ENCODE results near the gene SLIT1. TPM values are rescaled to one million over a fixed set of nuclear protein-coding genes. Genes with fewer than 3 reads are reported as not detected.

The SLIT1 gene
- total RNA-seq, 1 donor from 2014 or later: 25.5 TPM

- Mint-ChIP-seq H3K4me3 (ENCODE audit: low read depth) (no peak overlapping the region), H3K4me1 (ENCODE audit: low read depth) (peaks cover 3% of the 10 kb centered on the region), H3K36me3 (ENCODE audit: insufficient read depth) (no peaks in the 10 kb centered on the region), H3K27ac (no peak overlapping the region), H3K9me3 (ENCODE audit: low read depth) (no peaks in the 10 kb centered on the region), H3K27me3 (no peaks in the 10 kb centered on the region)
- no peak for DNase-seq (ENCODE audit: low spot score, unreplicated experiment)
- no peak for TF ChIP-seq CTCF (IDR thresholded peaks at IDR 0.05; ENCODE audit: unreplicated experiment)
Observed at GRCh38 chr10:96998329-96998888, 187.3 kb downstream of the SLIT1 start.

DNA sequence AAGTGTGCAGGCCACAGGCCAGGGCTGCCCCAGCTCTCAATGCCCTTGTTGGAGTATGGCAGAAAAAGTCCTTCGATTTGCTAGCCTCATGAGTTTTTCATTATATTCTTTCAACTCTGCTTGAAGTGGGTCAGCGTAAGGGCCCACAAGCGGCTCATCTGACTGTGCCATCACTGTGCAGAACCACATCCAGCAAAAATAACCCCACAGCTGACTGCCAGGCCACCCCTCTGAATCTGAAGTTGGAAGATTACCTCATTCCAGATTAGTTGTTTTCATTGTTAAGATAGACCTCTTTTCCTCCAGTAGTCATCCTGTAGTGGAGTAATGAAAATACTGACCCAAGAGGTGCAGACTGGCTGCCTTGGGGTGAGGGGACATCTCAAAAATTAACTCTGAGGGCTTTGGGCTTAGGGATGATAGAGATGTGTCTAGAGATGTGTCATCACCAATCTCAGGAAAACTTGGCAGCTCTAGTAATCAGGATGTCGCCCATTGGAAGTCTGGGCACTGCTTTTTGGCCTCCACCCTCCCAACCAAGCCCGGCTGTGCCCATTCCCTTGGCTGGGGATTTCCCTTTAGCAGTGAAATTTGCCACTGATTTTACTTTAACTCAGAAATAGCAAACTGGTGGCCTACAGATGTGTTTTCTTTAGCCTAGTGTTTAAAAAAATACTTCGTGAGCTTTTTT is 189.3 kb downstream of the SLIT1 start:
- no peak overlapping the region for H3K4me3 Mint-ChIP-seq (ENCODE audit: low read depth)
- peaks cover 5% of the 10 kb centered on the region for H3K4me1 Mint-ChIP-seq (ENCODE audit: low read depth)

GRCh38 chr10:96995851-96996250 is 189.9 kb downstream of the SLIT1 start:
- Mint-ChIP-seq H3K27me3 (no peaks in the 10 kb centered on the region), H3K4me1 (ENCODE audit: low read depth) (peaks cover 5% of the 10 kb centered on the region), H3K9me3 (ENCODE audit: low read depth) (no peaks in the 10 kb centered on the region), H3K4me3 (ENCODE audit: low read depth) (no peak overlapping the region), H3K36me3 (ENCODE audit: insufficient read depth) (no peaks in the 10 kb centered on the region), H3K27ac (no peak overlapping the region)
- DNase-seq (ENCODE audit: low spot score, unreplicated experiment): no peak
- TF ChIP-seq CTCF (IDR thresholded peaks at IDR 0.05; ENCODE audit: unreplicated experiment): no peak

More for the DNA sequence above, 189.3 kb downstream of the SLIT1 start:
- DNase-seq (ENCODE audit: low spot score, unreplicated experiment): no peak
- Mint-ChIP-seq H3K27ac (no peak overlapping the region), H3K36me3 (ENCODE audit: insufficient read depth) (no peaks in the 10 kb centered on the region), H3K9me3 (ENCODE audit: low read depth) (no peaks in the 10 kb centered on the region), H3K27me3 (no peaks in the 10 kb centered on the region)
- TF ChIP-seq CTCF (IDR thresholded peaks at IDR 0.05; ENCODE audit: unreplicated experiment): no peak

DNA sequence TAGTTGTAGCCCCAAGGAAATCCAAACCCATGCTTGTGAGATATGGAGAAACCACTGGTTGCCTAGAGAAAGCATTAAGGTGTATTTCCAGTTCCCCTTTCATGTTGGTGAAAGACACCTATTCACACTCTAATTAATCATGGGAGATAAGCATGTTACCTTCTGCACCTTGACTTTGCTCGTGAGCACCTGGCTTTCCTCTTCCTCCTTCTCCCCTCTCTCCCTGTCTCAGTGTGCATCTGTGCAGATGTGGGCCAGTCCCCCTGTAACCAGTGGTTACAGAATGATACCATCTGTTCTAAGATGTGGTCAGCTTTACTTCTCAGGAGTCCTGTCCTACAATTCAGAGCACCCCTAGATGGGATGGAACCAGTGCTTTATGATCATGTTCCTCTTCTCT is 193.0 kb downstream of the SLIT1 start:
- Mint-ChIP-seq H3K36me3 (ENCODE audit: insufficient read depth) (peaks cover 1% of the 10 kb centered on the region), H3K27me3 (no peaks in the 10 kb centered on the region), H3K27ac (no peak overlapping the region), H3K4me1 (ENCODE audit: low read depth) (peaks cover 5% of the 10 kb centered on the region), H3K9me3 (ENCODE audit: low read depth) (no peaks in the 10 kb centered on the region), H3K4me3 (ENCODE audit: low read depth) (no peak overlapping the region)
- DNase-seq (ENCODE audit: low spot score, unreplicated experiment): no peak
- no peak for TF ChIP-seq CTCF (IDR thresholded peaks at IDR 0.05; ENCODE audit: unreplicated experiment)

DNA sequence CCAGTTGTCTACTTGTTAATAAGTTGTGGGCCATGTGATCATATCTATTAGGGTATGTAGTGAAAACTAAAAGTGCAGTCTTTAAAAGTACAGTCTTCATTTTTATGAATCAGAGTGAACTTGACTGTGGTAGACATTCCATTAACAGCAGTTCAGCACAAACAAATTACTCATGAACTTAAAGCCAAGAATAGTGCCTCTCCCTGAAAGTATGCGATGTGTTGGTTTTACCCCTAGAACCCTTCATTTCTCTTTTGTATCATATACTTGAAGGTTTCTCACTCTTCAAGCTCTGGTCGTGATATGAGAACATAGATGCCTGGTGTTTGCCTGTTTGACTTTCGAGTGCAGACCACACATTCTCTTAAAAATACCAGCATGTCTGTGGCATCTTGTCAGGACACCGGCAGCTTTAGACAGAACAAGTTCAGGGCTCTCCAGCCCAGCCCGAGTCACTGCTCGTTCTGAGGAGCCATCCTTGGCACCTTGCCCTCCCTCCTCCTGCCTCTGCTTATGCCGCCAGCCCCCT is 194.4 kb downstream of the SLIT1 start:
- Mint-ChIP-seq H3K4me3 (ENCODE audit: low read depth) (no peak overlapping the region), H3K27me3 (no peaks in the 10 kb centered on the region), H3K4me1 (ENCODE audit: low read depth) (peaks cover 5% of the 10 kb centered on the region), H3K27ac (no peak overlapping the region), H3K36me3 (ENCODE audit: insufficient read depth) (peaks cover 1% of the 10 kb centered on the region), H3K9me3 (ENCODE audit: low read depth) (no peaks in the 10 kb centered on the region)
- no peak for TF ChIP-seq CTCF (IDR thresholded peaks at IDR 0.05; ENCODE audit: unreplicated experiment)
- no peak for DNase-seq (ENCODE audit: low spot score, unreplicated experiment)
